A549 treated with AZD9567 at 1 μM for 4 hours (cell line): ENCODE data around the gene THEM5. TPM values are rescaled to one million over a fixed set of nuclear protein-coding genes. Genes with fewer than 3 reads are reported as not detected.

Source experiments
- total RNA-seq: library from RNA; stranded (reverse); fragments of 200-300 nt; extraction: Qiagen RNA extraction; gene quantifications from 5 replicates; pipeline ENCODE4 v1.2.3, GENCODE V29; 2022; ENCODE audit not compliant: insufficient read depth

Gene THEM5, protein sequence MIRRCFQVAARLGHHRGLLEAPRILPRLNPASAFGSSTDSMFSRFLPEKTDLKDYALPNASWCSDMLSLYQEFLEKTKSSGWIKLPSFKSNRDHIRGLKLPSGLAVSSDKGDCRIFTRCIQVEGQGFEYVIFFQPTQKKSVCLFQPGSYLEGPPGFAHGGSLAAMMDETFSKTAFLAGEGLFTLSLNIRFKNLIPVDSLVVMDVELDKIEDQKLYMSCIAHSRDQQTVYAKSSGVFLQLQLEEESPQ
- not detected in 5 replicates for total RNA-seq

DNA sequence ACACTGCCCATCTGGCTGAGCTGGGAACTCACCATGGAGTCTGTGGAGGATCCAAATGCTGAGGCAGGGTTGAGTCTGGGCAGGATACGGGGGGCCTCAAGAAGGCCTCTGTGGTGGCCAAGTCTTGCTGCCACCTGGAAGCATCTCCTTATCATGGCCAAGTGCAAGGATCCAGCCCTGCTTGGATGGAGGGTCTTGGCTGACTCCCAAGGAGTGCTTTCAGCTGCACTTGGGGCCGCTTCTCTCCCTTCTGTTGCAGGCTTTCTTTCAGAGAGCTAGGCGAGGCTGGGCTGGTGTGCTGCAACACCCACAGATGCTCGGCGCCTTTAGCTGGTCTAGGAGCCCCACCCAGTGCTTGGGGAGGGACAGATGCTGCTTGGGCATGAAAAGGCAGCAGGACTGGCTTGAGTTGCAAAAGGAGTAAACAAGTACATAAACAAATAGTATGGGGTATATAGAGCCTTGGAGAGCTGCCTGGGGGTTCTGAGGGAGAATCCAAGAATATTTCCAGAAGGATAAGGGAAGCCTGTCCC is at the start of gene THEM5:
Gene THEM5, minus strand, starts transcription at position 302 of the 533 bp plus-strand sequence. Its CDS starts 147 bp downstream, at position 155.

DNA sequence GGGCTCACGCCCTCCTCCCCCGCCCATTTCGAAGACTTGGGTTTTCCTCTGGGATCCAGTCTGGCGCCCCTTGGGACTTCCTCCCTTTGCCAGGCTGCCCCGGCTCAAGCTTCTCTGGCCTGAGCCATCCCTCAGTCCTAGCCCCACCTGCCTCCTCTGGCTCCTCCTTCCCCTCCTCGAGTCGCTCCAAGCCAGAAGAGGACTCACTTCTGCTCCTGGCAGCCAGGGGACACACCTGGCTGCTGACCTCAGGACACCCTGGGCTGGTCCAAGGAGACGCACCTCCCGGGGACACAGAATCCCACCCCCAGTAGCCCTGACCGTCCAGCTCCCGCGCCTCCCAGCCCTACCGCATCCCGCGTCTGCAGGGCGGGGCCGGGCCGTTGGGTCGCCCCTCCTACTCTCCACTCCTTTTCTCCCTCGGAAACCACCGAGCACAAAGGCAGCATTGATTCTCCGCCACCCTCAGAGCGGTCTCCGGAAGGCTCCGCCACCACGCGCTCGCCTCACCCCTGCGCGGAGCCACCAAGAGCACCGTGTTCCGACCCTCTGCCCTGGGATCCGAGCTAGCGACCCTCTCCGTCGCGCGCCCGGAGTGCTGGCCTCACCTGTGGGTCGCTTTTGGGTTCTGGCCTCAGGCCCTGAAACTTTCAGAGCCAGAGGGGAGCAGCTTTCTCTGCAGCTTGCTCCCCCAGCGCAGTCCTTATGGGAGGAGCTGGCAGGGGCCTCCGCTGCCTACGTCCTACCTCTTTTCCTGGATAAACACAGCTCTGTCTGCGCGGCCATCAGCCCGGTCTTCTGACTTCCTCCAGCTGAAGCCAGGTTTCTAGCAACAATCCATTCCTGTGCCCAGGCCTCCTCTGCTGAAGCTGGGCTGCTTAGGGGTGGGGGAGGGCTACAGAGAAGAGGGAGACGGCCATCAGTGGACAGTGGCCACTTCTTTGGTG is 13.8 kb downstream of the THEM5 start, which contains the start of gene C2CD4D:
Gene C2CD4D, minus strand, starts transcription at position 364 of the 947 bp plus-strand sequence. CDS start 831 bp downstream, outside the sequence.

DNA sequence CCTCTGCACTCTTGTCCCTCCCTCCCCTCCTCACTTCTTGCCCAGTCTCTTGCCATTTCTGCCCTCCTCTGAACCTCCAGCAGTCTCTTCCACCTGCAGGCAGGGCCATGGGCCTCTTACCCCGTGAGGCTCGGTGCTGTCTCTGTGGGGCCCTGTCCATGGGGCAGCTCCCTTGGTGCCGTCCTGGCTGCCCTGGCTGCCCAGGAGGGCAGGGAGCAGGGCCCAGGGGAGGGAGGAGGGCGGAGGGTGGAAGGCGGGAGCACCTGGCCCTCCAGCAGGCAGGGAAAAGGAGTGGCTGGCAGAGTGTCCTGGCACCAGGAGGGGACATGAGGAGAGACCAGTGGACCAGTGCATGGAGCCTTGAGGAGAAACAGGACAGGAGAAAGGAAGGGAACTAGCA is 21.9 kb downstream of the THEM5 start, which contains the start of gene RORC:
Gene RORC, minus strand, starts transcription at position 198 of the 400 bp plus-strand sequence. Its CDS starts 38 bp downstream, at position 160.

DNA sequence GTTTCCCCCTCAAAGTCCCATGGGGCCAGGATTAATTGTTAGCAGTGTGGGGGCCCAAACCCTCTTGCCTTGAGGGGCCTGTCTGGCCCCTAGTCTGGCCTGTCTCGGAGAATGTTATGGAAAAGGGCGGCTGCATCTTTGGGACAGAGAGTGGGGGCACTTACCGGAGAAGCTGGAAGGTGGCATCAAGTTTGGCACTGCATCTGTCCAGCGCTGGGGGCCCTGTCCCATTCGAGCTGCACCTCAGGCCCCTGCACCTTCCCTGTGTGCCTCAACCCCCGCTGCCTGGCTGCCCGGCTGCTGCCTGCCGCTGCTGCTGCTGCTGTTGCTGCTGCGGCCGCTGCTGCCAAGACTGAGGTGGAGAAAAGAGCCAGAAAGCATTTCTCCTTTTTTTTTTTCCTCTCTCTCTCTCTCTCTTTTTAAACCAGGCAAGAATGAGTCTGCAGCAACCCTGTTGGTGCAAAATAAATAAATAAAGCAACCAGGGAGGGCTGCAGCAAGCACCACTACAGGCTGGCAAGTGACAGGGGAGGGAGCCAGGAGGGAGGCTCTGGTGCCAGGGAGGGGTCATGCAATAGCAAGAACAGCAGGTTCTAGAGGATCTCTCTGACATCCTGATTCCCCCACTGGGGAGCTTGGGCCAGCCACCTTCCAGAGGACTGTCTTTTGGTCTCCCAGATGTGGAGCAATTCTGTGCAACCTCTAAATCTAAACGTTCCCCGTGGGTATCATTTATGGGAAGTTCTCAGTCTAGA is 48.3 kb downstream of the THEM5 start, which contains the start of gene LINGO4:
Gene LINGO4, minus strand, starts transcription at position 354 of the 755 bp plus-strand sequence. CDS start 2,715 bp downstream, outside the sequence.

Other genes starting within 250 kb of the THEM5 start
- gene SNX27, start 241.7 kb downstream of the THEM5 start, total RNA-seq: 6.0 to 13.6 TPM (median 6.4 TPM) in 5 replicates
- not detected in 5 replicates for gene CELF3, start 136.9 kb downstream of the THEM5 start, total RNA-seq
- not detected in 5 replicates for gene RIIAD1, start 132.2 kb downstream of the THEM5 start, total RNA-seq
- 49.1 to 85.5 TPM (median 82.0 TPM) in 5 replicates for gene MRPL9, start 90.2 kb downstream of the THEM5 start, total RNA-seq
- 5.5 to 7.5 TPM (median 6.2 TPM) in 5 replicates for gene TDRKH, start 63.2 kb downstream of the THEM5 start, total RNA-seq
- gene LINGO4, start 48.3 kb downstream of the THEM5 start, total RNA-seq: not detected in 5 replicates
- 0.03 to 0.08 TPM in 2 of 5 replicates, not detected in the others for gene RORC, start 21.9 kb downstream of the THEM5 start, total RNA-seq
- 0.05 TPM in 1 of 5 replicates, not detected in the others for gene C2CD4D, start 13.9 kb downstream of the THEM5 start, total RNA-seq
- 13.7 to 16.3 TPM (median 13.9 TPM) in 5 replicates for gene THEM4, start 55.8 kb upstream of the THEM5 start, total RNA-seq
- gene S100A10, start 140.1 kb upstream of the THEM5 start, total RNA-seq: 1,980 to 2,581 TPM (median 2,289 TPM) in 5 replicates
- 1,473 to 1,950 TPM (median 1,812 TPM) in 5 replicates for gene S100A11, start 183.3 kb upstream of the THEM5 start, total RNA-seq
- not detected in 5 replicates for gene TCHHL1, start 235.4 kb upstream of the THEM5 start, total RNA-seq